Calu3 (cell line): ENCODE measurements around the gene PREP. TPM values are rescaled to one million over a fixed set of nuclear protein-coding genes. Genes with fewer than 3 reads are reported as not detected.

Experiments used
- BruUV-seq: library from RNA; stranded (reverse); fragments of 400-500 nt; replicated peaks from 2 replicates; lab custom pipeline; 2021; lab: Mats Ljungman, UMichigan
- CTCF ChIA-PET: fragments of 300-600 bp; sonication (Branson Sonifier 250); formaldehyde crosslinking; loops from one replicate; lab custom pipeline; 2022; ENCODE audit warnings: antibody characterized with exemption; lab: Charles Lee
- DNase-seq: peaks from one replicate; pipeline ENCODE4 v3.0.0; 2022
- H3K27ac Mint-ChIP-seq: one replicate; pipeline ENCODE4 v1.8.0; 2022; ENCODE audit warnings: mixed read lengths; ENCODE audit not compliant: unreplicated experiment
- H3K27me3 Mint-ChIP-seq: one replicate; pipeline ENCODE4 v1.8.0; 2022; ENCODE audit warnings: mixed read lengths; ENCODE audit not compliant: unreplicated experiment
- H3K36me3 Mint-ChIP-seq: one replicate; pipeline ENCODE4 v1.8.0; 2022; ENCODE audit warnings: mild to moderate bottlenecking, moderate library complexity, mixed read lengths; ENCODE audit not compliant: insufficient read depth, unreplicated experiment
- H3K4me1 Mint-ChIP-seq: one replicate; pipeline ENCODE4 v1.8.0; 2022; ENCODE audit warnings: mild to moderate bottlenecking, low read depth, mixed read lengths; ENCODE audit not compliant: unreplicated experiment
- H3K4me3 Mint-ChIP-seq: one replicate; pipeline ENCODE4 v1.8.0; 2022; ENCODE audit warnings: mild to moderate bottlenecking, low read depth, moderate library complexity, mixed read lengths; ENCODE audit not compliant: unreplicated experiment
- H3K9me3 Mint-ChIP-seq: one replicate; pipeline ENCODE4 v1.8.0; 2022; ENCODE audit warnings: low read depth, mixed read lengths; ENCODE audit not compliant: unreplicated experiment
- intact Hi-C: fragments of 100-400 bp; cut with micrococcal nuclease; formaldehyde crosslinking; loops from one replicate; pipeline ENCODE4 v1.10.0; 2022; ENCODE audit not compliant: unreplicated experiment
- total RNA-seq: library from RNA; stranded (reverse); gene quantifications from 2 replicates; pipeline ENCODE4 v1.2.3, GENCODE V29; 2022
- TF ChIP-seq, protein P1 (sequence below): fragments of 200-600 bp; IDR thresholded peaks from one replicate; pipeline ENCODE4 v1.8.0; 2022; ENCODE audit warnings: antibody characterized with exemption; ENCODE audit not compliant: unreplicated experiment

The PREP gene
- total RNA-seq, 1 experiment from 2014 or later = 70.4 TPM

DNA sequence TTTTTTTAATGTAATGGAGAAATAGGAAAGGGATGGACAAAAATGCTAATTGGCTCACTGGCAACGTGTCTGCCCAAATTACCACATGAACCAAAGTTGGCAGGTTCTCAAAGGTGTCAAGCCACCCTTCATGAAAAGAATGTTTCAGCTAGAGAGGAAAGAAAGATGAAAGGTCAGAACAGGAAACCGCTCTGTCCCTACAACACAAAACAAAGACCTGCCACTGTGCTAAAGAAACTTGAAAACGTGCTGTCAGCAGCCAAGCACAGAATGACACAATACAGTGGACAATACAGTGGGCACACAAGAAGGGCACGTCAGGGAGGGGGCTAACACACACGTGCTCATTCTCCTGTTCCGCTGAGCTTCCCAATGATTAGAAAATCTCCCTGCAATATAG, 4.9 kb downstream of the PREP start:
- CTCF ChIA-PET = interaction anchor here (1.4 to 1.6 kb wide), 2 partner anchors 10 to 25 kb away, joined by 4 to 5 read pairs; no protein-coding TSS in a partner anchor
- no TSS peak for BruUV-seq

DNA sequence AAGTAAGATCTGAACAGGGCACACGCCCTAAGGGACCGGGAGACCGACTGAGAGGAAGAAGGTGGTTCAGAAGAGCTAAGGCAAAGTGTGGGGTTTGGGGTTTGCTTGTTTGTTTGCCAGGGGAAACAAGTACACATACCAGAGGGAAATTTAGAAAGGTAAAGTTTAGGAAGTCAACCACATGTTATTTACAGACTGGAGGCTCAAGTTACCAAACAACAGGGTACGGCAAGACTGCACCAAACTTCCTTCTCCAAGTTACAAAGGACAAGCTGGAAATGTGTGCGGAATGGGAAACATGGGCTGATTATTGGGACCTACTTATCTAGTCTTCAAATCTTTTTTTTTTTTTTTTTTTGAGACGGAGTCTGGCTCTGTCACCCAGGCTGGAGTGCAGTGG, 11.2 kb downstream of the PREP start:
- H3K4me1 Mint-ChIP-seq = peaks cover 50% of the 10 kb centered on the region
- no TSS peak for BruUV-seq
- H3K27ac Mint-ChIP-seq = peak overlapping the region; percentile 27

More for the DNA sequence above, 4.9 kb downstream of the PREP start:
- Mint-ChIP-seq H3K4me1 (peaks cover 35% of the 10 kb centered on the region), H3K9me3 (no peaks in the 10 kb centered on the region), H3K27me3 (no peaks in the 10 kb centered on the region), H3K36me3 (peaks cover 46% of the 10 kb centered on the region), H3K27ac (no peak overlapping the region), H3K4me3 (peak overlapping the region; percentile 19)
- no peak for DNase-seq
- intact Hi-C loops = no loop called here
- TF ChIP-seq, protein P1, sequence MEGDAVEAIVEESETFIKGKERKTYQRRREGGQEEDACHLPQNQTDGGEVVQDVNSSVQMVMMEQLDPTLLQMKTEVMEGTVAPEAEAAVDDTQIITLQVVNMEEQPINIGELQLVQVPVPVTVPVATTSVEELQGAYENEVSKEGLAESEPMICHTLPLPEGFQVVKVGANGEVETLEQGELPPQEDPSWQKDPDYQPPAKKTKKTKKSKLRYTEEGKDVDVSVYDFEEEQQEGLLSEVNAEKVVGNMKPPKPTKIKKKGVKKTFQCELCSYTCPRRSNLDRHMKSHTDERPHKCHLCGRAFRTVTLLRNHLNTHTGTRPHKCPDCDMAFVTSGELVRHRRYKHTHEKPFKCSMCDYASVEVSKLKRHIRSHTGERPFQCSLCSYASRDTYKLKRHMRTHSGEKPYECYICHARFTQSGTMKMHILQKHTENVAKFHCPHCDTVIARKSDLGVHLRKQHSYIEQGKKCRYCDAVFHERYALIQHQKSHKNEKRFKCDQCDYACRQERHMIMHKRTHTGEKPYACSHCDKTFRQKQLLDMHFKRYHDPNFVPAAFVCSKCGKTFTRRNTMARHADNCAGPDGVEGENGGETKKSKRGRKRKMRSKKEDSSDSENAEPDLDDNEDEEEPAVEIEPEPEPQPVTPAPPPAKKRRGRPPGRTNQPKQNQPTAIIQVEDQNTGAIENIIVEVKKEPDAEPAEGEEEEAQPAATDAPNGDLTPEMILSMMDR = no peak

GRCh38 chr6:105389543-105389942, 13.3 kb downstream of the PREP start:
- TF ChIP-seq, protein P1 = no peak
- H3K9me3 Mint-ChIP-seq = no peaks in the 10 kb centered on the region
- CTCF ChIA-PET = interaction anchor here (1.1 kb wide), 1 partner anchor 17 kb away, joined by 5 read pairs; no protein-coding TSS in a partner anchor
- H3K27me3 Mint-ChIP-seq = no peaks in the 10 kb centered on the region
- DNase-seq = no peak
- H3K4me3 Mint-ChIP-seq = no peak overlapping the region
- H3K36me3 Mint-ChIP-seq = peaks cover 24% of the 10 kb centered on the region
- H3K27ac Mint-ChIP-seq = peak overlapping the region; percentile 52
- H3K4me1 Mint-ChIP-seq = peaks cover 64% of the 10 kb centered on the region
- intact Hi-C loops = loop anchor here (2.0 kb wide), 1 partner anchor 17 kb away; no protein-coding TSS in a partner anchor
- no TSS peak for BruUV-seq

More for the DNA sequence above, 11.2 kb downstream of the PREP start:
- Mint-ChIP-seq H3K4me3 (no peak overlapping the region), H3K9me3 (no peaks in the 10 kb centered on the region), H3K27me3 (no peaks in the 10 kb centered on the region), H3K36me3 (peaks cover 31% of the 10 kb centered on the region)
- CTCF ChIA-PET = interaction anchor here (0.7 kb wide), 1 partner anchor 9 kb away, joined by 3 read pairs; no protein-coding TSS in a partner anchor
- TF ChIP-seq, protein P1 = no peak
- DNase-seq = no peak
- intact Hi-C loops = no loop called here

- CTCF ChIA-PET = interaction anchor here (0.9 to 3.0 kb wide), 3 partner anchors 10 to 62 kb away, joined by 3 to 13 read pairs (median 4); no protein-coding TSS in a partner anchor
- intact Hi-C loops = loop anchor here (2.0 kb wide), 1 partner anchor 16 kb away; no protein-coding TSS in a partner anchor
- no TSS peak for BruUV-seq
- Mint-ChIP-seq H3K27ac (peak overlapping the region; percentile 84), H3K4me3 (peak overlapping the region; percentile 28), H3K27me3 (no peaks in the 10 kb centered on the region), H3K4me1 (peaks cover 75% of the 10 kb centered on the region), H3K36me3 (peaks cover 24% of the 10 kb centered on the region), H3K9me3 (no peaks in the 10 kb centered on the region)
- TF ChIP-seq, protein P1 = no peak
- DNase-seq = no peak
Measured at GRCh38 chr6:105388392-105388791, 14.5 kb downstream of the PREP start.
